PC-9 (cell line): Measurements from ENCODE around the gene NRG2.

Experiments
- CTCF ChIP-seq: fragments of 200-600 bp; sonication (generic); conservative IDR thresholded peaks from 2 replicates; pipeline ENCODE4 v1.6.1; 2017; ENCODE audit warnings: mixed run types, antibody characterized with exemption, mild to moderate bottlenecking, moderate library complexity
- EZH2 ChIP-seq: fragments of 200-600 bp; sonication (generic); IDR thresholded peaks from 2 replicates; pipeline ENCODE4 v1.8.0; 2017; ENCODE audit warnings: antibody characterized with exemption, low read depth

DNA sequence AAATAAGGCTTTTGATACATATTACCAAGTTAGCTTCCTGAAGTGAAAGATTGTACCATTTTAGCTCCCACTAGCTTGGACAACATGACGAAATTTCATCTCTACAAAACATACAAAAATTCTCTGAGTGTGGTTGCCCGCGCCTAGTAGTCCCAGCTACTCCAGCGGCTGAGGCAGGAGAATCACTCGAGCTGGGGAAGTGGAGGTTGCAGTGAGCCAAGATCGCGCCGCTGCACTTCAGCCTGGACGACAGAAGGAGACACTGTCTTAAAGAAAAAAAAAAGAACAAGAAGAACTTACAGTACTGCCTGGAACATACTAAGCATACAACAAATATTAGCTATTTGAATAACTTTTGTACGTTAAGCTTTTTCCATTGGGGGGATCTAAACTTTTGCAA lies 29.7 kb upstream of the NRG2 start:
- TF ChIP-seq EZH2, result no peak
- TF ChIP-seq CTCF, result no peak
